ENCODE results near the gene TRERF1. TPM values are rescaled to one million over a fixed set of nuclear protein-coding genes. Genes with fewer than 3 reads are reported as not detected.
A peak's percentile ranks its signal among the peaks of the same experiment; 100 is the strongest.

The TRERF1 gene
- total RNA-seq, 1 donor from 2014 or later = 7.9 TPM

GRCh38 chr6:42239736-42240375, 211.9 kb downstream of the TRERF1 start:
- H3K36me3 Mint-ChIP-seq (ENCODE audit: insufficient read depth) = peaks cover 3% of the 10 kb centered on the region
- H3K27me3 Mint-ChIP-seq = no peaks in the 10 kb centered on the region
- H3K4me1 Mint-ChIP-seq (ENCODE audit: low read depth) = no peaks in the 10 kb centered on the region
- TF ChIP-seq CTCF (IDR thresholded peaks at IDR 0.05; ENCODE audit: unreplicated experiment) = no peak
- peak overlapping the region; percentile 51 for H3K27ac Mint-ChIP-seq
- H3K4me3 Mint-ChIP-seq (ENCODE audit: low read depth) = no peak overlapping the region
- H3K9me3 Mint-ChIP-seq (ENCODE audit: low read depth) = no peaks in the 10 kb centered on the region
- DNase-seq (ENCODE audit: low spot score, unreplicated experiment) = no peak

GRCh38 chr6:42239333-42239732, 212.4 kb downstream of the TRERF1 start:
- Mint-ChIP-seq H3K4me1 (ENCODE audit: low read depth) (no peaks in the 10 kb centered on the region), H3K9me3 (ENCODE audit: low read depth) (no peaks in the 10 kb centered on the region), H3K36me3 (ENCODE audit: insufficient read depth) (peaks cover 3% of the 10 kb centered on the region), H3K27me3 (no peaks in the 10 kb centered on the region), H3K4me3 (ENCODE audit: low read depth) (no peak overlapping the region), H3K27ac (peak overlapping the region; percentile 51)
- TF ChIP-seq CTCF (IDR thresholded peaks at IDR 0.05; ENCODE audit: unreplicated experiment) = no peak
- DNase-seq (ENCODE audit: low spot score, unreplicated experiment) = no peak

GRCh38 chr6:42237857-42238256, 213.9 kb downstream of the TRERF1 start:
- TF ChIP-seq CTCF (IDR thresholded peaks at IDR 0.05; ENCODE audit: unreplicated experiment) = no peak
- H3K4me1 Mint-ChIP-seq (ENCODE audit: low read depth) = no peaks in the 10 kb centered on the region
- no peak overlapping the region for H3K4me3 Mint-ChIP-seq (ENCODE audit: low read depth)
- H3K27ac Mint-ChIP-seq = no peak overlapping the region
- H3K27me3 Mint-ChIP-seq = no peaks in the 10 kb centered on the region
- no peak for DNase-seq (ENCODE audit: low spot score, unreplicated experiment)
- H3K36me3 Mint-ChIP-seq (ENCODE audit: insufficient read depth) = peaks cover 3% of the 10 kb centered on the region
- no peaks in the 10 kb centered on the region for H3K9me3 Mint-ChIP-seq (ENCODE audit: low read depth)

- peaks cover 3% of the 10 kb centered on the region for H3K36me3 Mint-ChIP-seq (ENCODE audit: insufficient read depth)
- H3K27me3 Mint-ChIP-seq = no peaks in the 10 kb centered on the region
- no peak for TF ChIP-seq CTCF (IDR thresholded peaks at IDR 0.05; ENCODE audit: unreplicated experiment)
- no peak for DNase-seq (ENCODE audit: low spot score, unreplicated experiment)
- no peak overlapping the region for H3K4me3 Mint-ChIP-seq (ENCODE audit: low read depth)
- no peaks in the 10 kb centered on the region for H3K4me1 Mint-ChIP-seq (ENCODE audit: low read depth)
- no peak overlapping the region for H3K27ac Mint-ChIP-seq
- H3K9me3 Mint-ChIP-seq (ENCODE audit: low read depth) = no peaks in the 10 kb centered on the region
These were observed 214.8 kb downstream of the TRERF1 start for GRCh38 chr6:42236682-42237473.

- DNase-seq (ENCODE audit: low spot score, unreplicated experiment) = no peak
- Mint-ChIP-seq H3K9me3 (ENCODE audit: low read depth) (no peaks in the 10 kb centered on the region), H3K27ac (no peak overlapping the region), H3K4me1 (ENCODE audit: low read depth) (no peaks in the 10 kb centered on the region), H3K27me3 (no peaks in the 10 kb centered on the region), H3K4me3 (ENCODE audit: low read depth) (no peak overlapping the region), H3K36me3 (ENCODE audit: insufficient read depth) (peaks cover 3% of the 10 kb centered on the region)
- no peak for TF ChIP-seq CTCF (IDR thresholded peaks at IDR 0.05; ENCODE audit: unreplicated experiment)
These were observed 215.7 kb downstream of the TRERF1 start for GRCh38 chr6:42236030-42236429.
